IMR-90 (cell line): Measurements from ENCODE around the gene SUPV3L1. TPM values are rescaled to one million over a fixed set of nuclear protein-coding genes. Genes with fewer than 3 reads are reported as not detected.

Experiments
- ATAC-seq: fragments of 200-7000 bp; cut with Tn5 transposase; 2 replicates; pipeline ENCODE4 v1.9.1; 2020; ENCODE audit warnings: low read depth, mild to moderate bottlenecking, moderate library complexity
- BruUV-seq: library from RNA; stranded (reverse); fragments of 400-500 nt; replicated peaks from 2 replicates; lab custom pipeline; 2021; lab: Mats Ljungman, UMichigan
- CTCF ChIA-PET: fragments of 300-600 bp; formaldehyde crosslinking; extraction: SDS; loops from one replicate; lab custom pipeline; 2021; ENCODE audit warnings: antibody characterized with exemption; lab: Yijun Ruan, JAX
- POLR2A ChIA-PET: fragments of 300-600 bp; sonication (Branson Sonifier 250); formaldehyde crosslinking; loops from one replicate; lab custom pipeline; 2022; ENCODE audit warnings: antibody characterized with exemption; ENCODE audit not compliant: unreplicated experiment; lab: Charles Lee
- DNase-seq: peaks from one replicate; pipeline ENCODE4 v3.0.0; 2013
- H2AFZ ChIP-seq: replicated peaks from 2 replicates; pipeline ENCODE3; 2013; ENCODE audit warnings: low read length, mild to moderate bottlenecking; ENCODE audit not compliant: poor library complexity
- H2AK5ac ChIP-seq: 2 replicates; pipeline ENCODE4 v1.6.1; 2013; ENCODE audit warnings: low read depth, low read length, inconsistent platforms
- H2AK9ac ChIP-seq: replicated peaks from 2 replicates; pipeline ENCODE3; 2013; ENCODE audit warnings: mild to moderate bottlenecking, low read depth, low read length, moderate library complexity; ENCODE audit not compliant: poor library complexity
- H2BK120ac ChIP-seq: 2 replicates; pipeline ENCODE4 v1.6.1; 2013; ENCODE audit warnings: low read depth, low read length, inconsistent platforms
- H2BK15ac ChIP-seq: 3 replicates; pipeline ENCODE4 v1.6.1; 2013; ENCODE audit warnings: low read depth, low read length, inconsistent platforms
- H2BK20ac ChIP-seq: 2 replicates; pipeline ENCODE4 v1.6.1; 2013; ENCODE audit warnings: low read depth, mild to moderate bottlenecking, inconsistent platforms, low read length, moderate library complexity
- H2BK5ac ChIP-seq: 2 replicates; pipeline ENCODE4 v1.6.1; 2013; ENCODE audit warnings: mild to moderate bottlenecking, low read depth, low read length, inconsistent platforms; ENCODE audit not compliant: poor library complexity, severe bottlenecking
- H3K14ac ChIP-seq: replicated peaks from 2 replicates; pipeline ENCODE4 v1.6.1; 2013; ENCODE audit warnings: low read depth, low read length, inconsistent platforms
- H3K18ac ChIP-seq: 2 replicates; pipeline ENCODE4 v1.6.1; 2013; ENCODE audit warnings: low read depth, low read length, control low read depth
- H3K23ac ChIP-seq: 2 replicates; pipeline ENCODE4 v1.6.1; 2013; ENCODE audit warnings: low read depth, low read length, inconsistent platforms
- H3K27ac ChIP-seq: 2 replicates; pipeline ENCODE4 v1.5.1; 2013; ENCODE audit warnings: mild to moderate bottlenecking, control low read depth, low read length; ENCODE audit not compliant: insufficient read depth
- H3K27me3 ChIP-seq: 2 replicates; pipeline ENCODE4 v1.6.1; 2013; ENCODE audit warnings: low read length; ENCODE audit not compliant: control insufficient read depth, insufficient read depth
- H3K36me3 ChIP-seq: 2 replicates; pipeline ENCODE4 v1.6.1; 2013; ENCODE audit warnings: low read length, mixed read lengths; ENCODE audit not compliant: control insufficient read depth, insufficient read depth
- H3K4ac ChIP-seq: 2 replicates; pipeline ENCODE4 v1.6.1; 2013; ENCODE audit warnings: low read depth, low read length, inconsistent platforms
- H3K4me1 ChIP-seq: 2 replicates; pipeline ENCODE4 v1.6.1; 2013; ENCODE audit warnings: low read length, mixed read lengths; ENCODE audit not compliant: control insufficient read depth, insufficient read depth
- H3K4me2 ChIP-seq: 2 replicates; pipeline ENCODE4 v1.6.1; 2013; ENCODE audit warnings: low read depth, mild to moderate bottlenecking, control low read depth, low read length, moderate library complexity
- H3K4me3 ChIP-seq: 2 replicates; pipeline ENCODE4 v1.5.1; 2013; ENCODE audit warnings: low read depth, mild to moderate bottlenecking, control low read depth, low read length, moderate library complexity; ENCODE audit not compliant: insufficient read depth
- H3K56ac ChIP-seq: 2 replicates; pipeline ENCODE4 v1.6.1; 2013; ENCODE audit warnings: low read length, inconsistent platforms; ENCODE audit not compliant: insufficient read depth; ENCODE audit errors: extremely low read depth
- H3K79me1 ChIP-seq, 2 experiments: 2 replicates each; pipeline ENCODE4 v1.6.1; 2013; ENCODE audit warnings: low read length in 2 of 2, inconsistent platforms in 1 of 2, low read depth in 1 of 2
- H3K9ac ChIP-seq: 2 replicates; pipeline ENCODE4 v1.6.1; 2013; ENCODE audit warnings: low read depth, low read length, control low read depth
- H3K9me1 ChIP-seq: 2 replicates; pipeline ENCODE4 v1.6.1; 2013; ENCODE audit warnings: low read length, inconsistent platforms; ENCODE audit not compliant: insufficient read depth
- H3K9me3 ChIP-seq: 2 replicates; pipeline ENCODE4 v1.6.1; 2013; ENCODE audit warnings: low read length; ENCODE audit not compliant: control insufficient read depth, insufficient read depth
- H4K20me1 ChIP-seq: 2 replicates; pipeline ENCODE4 v1.6.1; 2013; ENCODE audit warnings: low read length, inconsistent platforms; ENCODE audit not compliant: insufficient read depth
- H4K5ac ChIP-seq: 2 replicates; pipeline ENCODE4 v1.6.1; 2013; ENCODE audit warnings: mild to moderate bottlenecking, low read depth, low read length, control low read depth
- H4K8ac ChIP-seq, 2 experiments: 2 replicates each; pipeline ENCODE4 v1.6.1; 2013; ENCODE audit warnings: low read depth in 2 of 2, low read length in 2 of 2, control low read depth in 1 of 2, inconsistent platforms in 1 of 2
- H4K91ac ChIP-seq: 2 replicates; pipeline ENCODE4 v1.6.1; 2013; ENCODE audit warnings: low read depth, low read length, inconsistent platforms; ENCODE audit not compliant: insufficient read depth
- MXI1 ChIP-seq: IDR thresholded peaks from 2 replicates; pipeline ENCODE4 v1.6.1; 2012; ENCODE audit warnings: low read depth, mild to moderate bottlenecking, low read length, moderate library complexity, borderline replicate concordance
- NFE2L2 ChIP-seq: fragments of 150-350 bp; IDR thresholded peaks from 2 replicates; pipeline ENCODE4 v1.6.1; 2016; ENCODE audit warnings: low read depth, mild to moderate bottlenecking, low read length
- RFX5 ChIP-seq: IDR thresholded peaks from 2 replicates; pipeline ENCODE4 v1.8.0; 2012; ENCODE audit warnings: low read depth, mild to moderate bottlenecking, low read length, moderate library complexity
- USF2 ChIP-seq: fragments of 150-350 bp; IDR thresholded peaks from 2 replicates; pipeline ENCODE4 v1.6.1; 2017; ENCODE audit warnings: mild to moderate bottlenecking, antibody characterized with exemption, low read length, low read depth
- WGBS, 2 experiments: methylation state at CpG; one replicate each; pipeline versions ENCODE4 v1.1.5 to v1.1.7; 2013; ENCODE audit warnings: missing lambda C conversion rate in 2 of 2; ENCODE audit not compliant: insufficient read length in 1 of 2; ENCODE audit errors: extremely low coverage in 2 of 2; 5-methylcytosine and 5-hydroxymethylcytosine counted together
- dilution Hi-C: fragments of 300-500 bp; cut with HindIII; formaldehyde crosslinking; loops from one replicate; pipeline ENCODE4 v1.14.3; 2018; ENCODE audit warnings: low sequenced_read_pairs; ENCODE audit not compliant: unreplicated experiment
- in situ Hi-C: fragments of 300-500 bp; cut with MboI; formaldehyde crosslinking; loops from 3 replicates; pipeline ENCODE4 v1.14.3; 2019; ENCODE audit warnings: low sequenced_read_pairs, inconsistent platforms, mixed read lengths
- intact Hi-C: fragments of 100-400 bp; cut with micrococcal nuclease; formaldehyde crosslinking; loops from 2 replicates; pipeline ENCODE4 v1.10.0; 2022
- polyA plus RNA-seq, 3 experiments: library from polyadenylated mRNA; depleted of rRNA; stranded (reverse); fragments of >200 nt; gene quantifications; 2 replicates each; pipeline ENCODE4 v1.2.3, GENCODE V29; 2012; ENCODE audit warnings: low replicate concordance in 1 of 3
- total RNA-seq: library from RNA; depleted of rRNA; stranded (reverse); fragments of >200 nt; gene quantifications from 2 replicates; pipeline ENCODE4 v1.2.3, GENCODE V29; 2012
- TF ChIP-seq, protein P1 (sequence below): fragments of 150-350 bp; IDR thresholded peaks from 2 replicates; pipeline ENCODE4 v1.6.1; 2016; ENCODE audit warnings: low read depth, mild to moderate bottlenecking, low read length, moderate library complexity, borderline replicate concordance

Gene SUPV3L1
- total and polyA plus RNA-seq, 2 of the 4 experiments (the other 2 are of a cell fraction), result 24.4 to 26.5 TPM

GRCh38 chr10:69247313-69247710 is 67.3 kb downstream of the SUPV3L1 start:
- no peak overlapping the region for H3K18ac ChIP-seq
- no peak overlapping the region for H3K14ac ChIP-seq
- no peaks in the 10 kb centered on the region for H3K9me3 ChIP-seq
- no TSS peak for BruUV-seq
- CTCF ChIA-PET, result no interaction called here
- TF ChIP-seq USF2 (no peak), RFX5 (no peak), MXI1 (no peak), NFE2L2 (no peak)
- TF ChIP-seq, protein P1, sequence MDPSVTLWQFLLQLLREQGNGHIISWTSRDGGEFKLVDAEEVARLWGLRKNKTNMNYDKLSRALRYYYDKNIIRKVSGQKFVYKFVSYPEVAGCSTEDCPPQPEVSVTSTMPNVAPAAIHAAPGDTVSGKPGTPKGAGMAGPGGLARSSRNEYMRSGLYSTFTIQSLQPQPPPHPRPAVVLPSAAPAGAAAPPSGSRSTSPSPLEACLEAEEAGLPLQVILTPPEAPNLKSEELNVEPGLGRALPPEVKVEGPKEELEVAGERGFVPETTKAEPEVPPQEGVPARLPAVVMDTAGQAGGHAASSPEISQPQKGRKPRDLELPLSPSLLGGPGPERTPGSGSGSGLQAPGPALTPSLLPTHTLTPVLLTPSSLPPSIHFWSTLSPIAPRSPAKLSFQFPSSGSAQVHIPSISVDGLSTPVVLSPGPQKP, result no peak
- no peaks in the 10 kb centered on the region for H3K4me1 ChIP-seq
- no peak overlapping the region for H3K23ac ChIP-seq
- H3K27me3 ChIP-seq, result peaks cover 26% of the 10 kb centered on the region
- intact Hi-C loops (no loop called here), dilution Hi-C loops (no loop called here), in situ Hi-C loops (no loop called here)
- no peak overlapping the region for H4K91ac ChIP-seq
- H2BK20ac ChIP-seq, result no peak overlapping the region
- no peak overlapping the region for H4K8ac ChIP-seq
- no peak overlapping the region for H3K9ac ChIP-seq
- no peak overlapping the region for H2AK5ac ChIP-seq
- no peak overlapping the region for H3K27ac ChIP-seq
- H3K4me3 ChIP-seq, result no peak overlapping the region
- no peak overlapping the region for H4K5ac ChIP-seq
- H2BK5ac ChIP-seq, result no peak overlapping the region
- no peak overlapping the region for H2BK120ac ChIP-seq
- no peak overlapping the region for H2AFZ ChIP-seq
- H3K4ac ChIP-seq, result no peak overlapping the region
- no peaks in the 10 kb centered on the region for H4K20me1 ChIP-seq
- H3K79me1 ChIP-seq, result no peaks in the 10 kb centered on the region
- H2BK15ac ChIP-seq, result no peak overlapping the region
- H3K9me1 ChIP-seq, result no peaks in the 10 kb centered on the region
- no peak overlapping the region for H2AK9ac ChIP-seq
- no peaks in the 10 kb centered on the region for H3K36me3 ChIP-seq
- ATAC-seq, result no peak
- POLR2A ChIA-PET, result no interaction called here
- no peak overlapping the region for H3K4me2 ChIP-seq
- whole genome bisulfite sequencing, 2 experiments, result 90% methylated on average over 6 of the region's 13 CpGs; no CpG with 5 or more reads in 1 of the 2 experiments
- DNase-seq, result no peak
- no peak overlapping the region for H3K56ac ChIP-seq
